ENCODE data around the gene INSM1.

GRCh38 chr20:20411402-20411801, 43.5 kb downstream of the INSM1 start:
- TF ChIP-seq CTCF (IDR thresholded peaks at IDR 0.05) (no peak), POLR2A (IDR thresholded peaks at IDR 0.05) (no peak), EP300 (IDR thresholded peaks at IDR 0.05) (no peak)

Measured in sigmoid colon (tissue), 4 donors.